ENCODE results near the gene NAT10. TPM values are rescaled to one million over a fixed set of nuclear protein-coding genes. Genes with fewer than 3 reads are reported as not detected.

Gene NAT10
- total RNA-seq, 4 donors from 2014 or later: 41.2 to 59.8 (median 48.2) TPM

DNA sequence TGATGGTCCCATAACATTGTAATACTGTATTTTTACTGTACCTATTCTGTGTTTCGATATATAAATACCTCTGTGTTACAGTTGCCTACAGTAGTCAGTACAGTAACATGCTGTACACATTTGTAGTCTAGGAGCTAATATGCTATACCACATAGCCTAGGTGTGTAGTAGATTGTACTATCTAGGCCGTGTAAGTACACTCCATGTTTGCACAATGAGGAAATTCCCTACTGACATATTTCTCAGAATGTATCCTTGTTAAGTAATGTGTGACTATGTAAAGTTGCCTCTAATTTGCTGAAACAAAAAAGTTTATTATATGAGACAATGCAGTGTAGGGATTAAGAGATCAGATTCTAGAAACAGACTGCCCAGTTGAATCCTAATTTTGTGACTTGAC, 32.6 kb upstream of the NAT10 start:
- H3K4me3 ChIP-seq: no peak overlapping the region
- H3K36me3 ChIP-seq: peaks cover 54% of the 10 kb centered on the region
- 77% methylated on average over 2 of the region's 2 CpGs for WGBS
- DNase-seq (ENCODE audit: low spot score in 2 of 2): no peak
- TF ChIP-seq EP300 (IDR thresholded peaks at IDR 0.05) (no peak), POLR2A (IDR thresholded peaks at IDR 0.05) (no peak), POLR2AphosphoS5 (IDR thresholded peaks at IDR 0.05) (no peak)
- TF ChIP-seq, protein P1, sequence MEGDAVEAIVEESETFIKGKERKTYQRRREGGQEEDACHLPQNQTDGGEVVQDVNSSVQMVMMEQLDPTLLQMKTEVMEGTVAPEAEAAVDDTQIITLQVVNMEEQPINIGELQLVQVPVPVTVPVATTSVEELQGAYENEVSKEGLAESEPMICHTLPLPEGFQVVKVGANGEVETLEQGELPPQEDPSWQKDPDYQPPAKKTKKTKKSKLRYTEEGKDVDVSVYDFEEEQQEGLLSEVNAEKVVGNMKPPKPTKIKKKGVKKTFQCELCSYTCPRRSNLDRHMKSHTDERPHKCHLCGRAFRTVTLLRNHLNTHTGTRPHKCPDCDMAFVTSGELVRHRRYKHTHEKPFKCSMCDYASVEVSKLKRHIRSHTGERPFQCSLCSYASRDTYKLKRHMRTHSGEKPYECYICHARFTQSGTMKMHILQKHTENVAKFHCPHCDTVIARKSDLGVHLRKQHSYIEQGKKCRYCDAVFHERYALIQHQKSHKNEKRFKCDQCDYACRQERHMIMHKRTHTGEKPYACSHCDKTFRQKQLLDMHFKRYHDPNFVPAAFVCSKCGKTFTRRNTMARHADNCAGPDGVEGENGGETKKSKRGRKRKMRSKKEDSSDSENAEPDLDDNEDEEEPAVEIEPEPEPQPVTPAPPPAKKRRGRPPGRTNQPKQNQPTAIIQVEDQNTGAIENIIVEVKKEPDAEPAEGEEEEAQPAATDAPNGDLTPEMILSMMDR (IDR thresholded peaks at IDR 0.05): no peak
- H3K27ac ChIP-seq: no peak overlapping the region
- no peaks in the 10 kb centered on the region for H3K9me3 ChIP-seq
- peaks cover 21% of the 10 kb centered on the region for H3K4me1 ChIP-seq
- H3K27me3 ChIP-seq: no peaks in the 10 kb centered on the region

DNA sequence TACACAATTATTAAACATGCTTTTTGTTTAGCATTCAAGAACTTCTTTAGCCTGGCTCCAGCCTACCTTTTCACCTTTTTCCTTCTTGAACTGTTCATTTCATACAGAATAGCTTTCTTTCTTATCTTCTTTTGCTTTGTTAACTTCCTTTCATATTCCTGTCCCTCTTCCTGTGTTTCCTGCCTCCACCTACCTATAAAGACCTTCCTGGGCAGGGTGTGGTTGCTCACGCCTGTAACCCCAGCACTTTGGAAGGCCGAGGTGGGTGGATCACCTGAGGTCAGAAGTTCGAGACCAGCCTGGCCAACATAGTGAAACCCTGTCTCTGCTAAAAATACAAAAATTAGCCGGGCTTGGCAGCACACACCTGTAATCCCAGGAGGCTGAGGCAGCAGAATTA, 31.0 kb upstream of the NAT10 start:
- TF ChIP-seq POLR2A (IDR thresholded peaks at IDR 0.05): no peak
- TF ChIP-seq EP300 (IDR thresholded peaks at IDR 0.05): no peak
- no peak for TF ChIP-seq POLR2AphosphoS5 (IDR thresholded peaks at IDR 0.05)
- TF ChIP-seq, protein P1 (IDR thresholded peaks at IDR 0.05): no peak
- Histone ChIP-seq H3K27me3 (no peaks in the 10 kb centered on the region), H3K27ac (no peak overlapping the region), H3K4me3 (no peak overlapping the region), H3K36me3 (peaks cover 69% of the 10 kb centered on the region), H3K4me1 (peaks cover 13% of the 10 kb centered on the region), H3K9me3 (no peaks in the 10 kb centered on the region)
- DNase-seq (ENCODE audit: low spot score in 2 of 2): no peak
- WGBS: 50% methylated on average over 4 of the region's 4 CpGs

DNA sequence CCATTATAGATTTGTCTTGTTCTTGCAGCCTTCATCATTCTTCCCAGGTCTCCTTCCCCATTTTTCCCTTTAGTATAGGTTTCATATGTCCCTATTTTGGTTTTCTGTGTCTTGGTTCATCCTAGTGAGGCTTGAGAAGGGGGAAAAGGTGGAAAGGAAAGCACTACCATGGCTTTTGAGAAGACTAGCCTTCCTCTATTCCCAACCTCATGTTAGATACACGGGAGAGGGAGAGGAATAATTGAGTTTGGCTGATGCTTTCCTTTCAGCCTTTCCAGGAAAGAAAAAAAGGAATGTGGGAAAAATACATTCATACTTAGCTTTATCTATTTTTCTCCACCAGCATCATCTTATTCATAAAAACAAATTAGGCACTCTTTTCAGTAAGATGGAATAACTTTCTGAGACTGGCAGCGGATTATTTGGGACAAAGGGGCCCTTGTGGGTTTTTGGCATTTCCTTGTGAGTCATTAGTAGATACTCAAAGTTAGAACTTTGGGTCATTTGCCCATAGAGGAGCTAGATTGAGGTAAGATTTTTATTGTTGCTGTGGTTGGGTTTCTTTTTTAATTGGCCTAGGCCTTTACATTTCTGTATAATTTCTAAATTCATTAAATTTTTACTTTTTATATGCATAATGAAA, 30.1 kb upstream of the NAT10 start:
- 33% methylated on average over 2 of the region's 2 CpGs for WGBS
- Histone ChIP-seq H3K27me3 (no peaks in the 10 kb centered on the region), H3K4me1 (peaks cover 11% of the 10 kb centered on the region), H3K27ac (no peak overlapping the region), H3K9me3 (no peaks in the 10 kb centered on the region), H3K36me3 (peaks cover 78% of the 10 kb centered on the region), H3K4me3 (no peak overlapping the region)
- TF ChIP-seq POLR2A (IDR thresholded peaks at IDR 0.05) (no peak), EP300 (IDR thresholded peaks at IDR 0.05) (no peak), POLR2AphosphoS5 (IDR thresholded peaks at IDR 0.05) (no peak)
- TF ChIP-seq, protein P1 (IDR thresholded peaks at IDR 0.05): no peak
- DNase-seq (ENCODE audit: low spot score in 2 of 2): no peak

DNA sequence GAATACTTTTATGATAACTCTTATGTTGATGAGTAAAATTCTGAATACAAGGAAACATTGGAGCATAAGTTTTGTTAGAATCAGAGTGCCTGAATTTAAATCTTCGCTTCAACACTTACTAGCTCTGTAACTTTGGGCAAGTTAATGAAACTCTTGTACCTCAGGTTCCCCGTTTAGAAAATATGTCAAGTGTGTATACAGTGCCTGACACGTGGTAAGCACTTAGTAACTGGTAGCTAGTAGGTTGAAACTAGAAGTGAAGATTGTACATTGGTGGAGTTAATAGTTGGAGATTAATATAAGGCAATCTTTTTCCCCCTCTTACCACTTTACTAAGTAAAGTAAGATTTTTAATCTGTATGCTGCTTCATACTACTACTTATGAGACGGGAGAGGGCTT, 24.8 kb upstream of the NAT10 start:
- Histone ChIP-seq H3K4me1 (peaks cover 2% of the 10 kb centered on the region), H3K27me3 (no peaks in the 10 kb centered on the region), H3K36me3 (peaks cover 92% of the 10 kb centered on the region), H3K9me3 (no peaks in the 10 kb centered on the region), H3K4me3 (no peak overlapping the region), H3K27ac (no peak overlapping the region)
- 92% methylated on average over 4 of the region's 4 CpGs for WGBS
- TF ChIP-seq, protein P1 (IDR thresholded peaks at IDR 0.05): no peak
- TF ChIP-seq POLR2AphosphoS5 (IDR thresholded peaks at IDR 0.05) (no peak), EP300 (IDR thresholded peaks at IDR 0.05) (no peak), POLR2A (IDR thresholded peaks at IDR 0.05) (no peak)
- no peak for DNase-seq (ENCODE audit: low spot score in 2 of 2)

DNA sequence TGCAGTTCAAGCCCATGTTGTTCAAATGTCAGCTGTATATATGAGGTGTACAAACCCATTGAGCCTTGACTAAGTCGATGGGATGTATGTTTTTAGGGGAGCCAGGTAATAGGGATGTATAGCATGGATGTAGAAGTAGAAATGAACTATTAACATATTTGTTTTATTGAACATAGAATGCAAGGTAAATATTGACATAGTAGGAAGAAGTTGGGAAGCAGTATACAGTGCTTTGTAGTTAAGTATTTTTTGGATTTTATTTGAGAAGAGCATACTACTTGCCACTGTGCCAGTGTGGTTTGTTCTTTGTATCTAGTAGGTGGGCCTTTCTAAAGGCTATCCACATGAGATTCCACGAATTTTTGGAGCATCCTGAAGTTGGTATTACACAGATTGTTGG, 20.8 kb upstream of the NAT10 start:
- TF ChIP-seq EP300 (IDR thresholded peaks at IDR 0.05): no peak
- TF ChIP-seq POLR2A (IDR thresholded peaks at IDR 0.05): no peak
- TF ChIP-seq POLR2AphosphoS5 (IDR thresholded peaks at IDR 0.05): no peak
- TF ChIP-seq, protein P1 (IDR thresholded peaks at IDR 0.05): no peak
- no peak overlapping the region for H3K27ac ChIP-seq
- H3K4me3 ChIP-seq: no peak overlapping the region
- H3K4me1 ChIP-seq: no peaks in the 10 kb centered on the region
- no peaks in the 10 kb centered on the region for H3K9me3 ChIP-seq
- WGBS: 80% methylated on average over 2 of the region's 2 CpGs
- peaks cover 91% of the 10 kb centered on the region for H3K36me3 ChIP-seq
- no peaks in the 10 kb centered on the region for H3K27me3 ChIP-seq
- no peak for DNase-seq (ENCODE audit: low spot score in 2 of 2)

Measured in suprapubic skin (tissue), 4 donors.